GM21367 (cell line): Measurements from ENCODE around the gene NF2.
"Not testable (repeated sequence)": the region's sequence is repeated elsewhere in the genome, so short reads cannot be mapped to it uniquely, and the experiment has no call there.

Source experiments
- ATAC-seq: cut with Tn5 transposase; IDR thresholded peaks from one replicate; pipeline ENCODE4 v1.9.1; 2021; ENCODE audit not compliant: unreplicated experiment

Gene NF2

DNA sequence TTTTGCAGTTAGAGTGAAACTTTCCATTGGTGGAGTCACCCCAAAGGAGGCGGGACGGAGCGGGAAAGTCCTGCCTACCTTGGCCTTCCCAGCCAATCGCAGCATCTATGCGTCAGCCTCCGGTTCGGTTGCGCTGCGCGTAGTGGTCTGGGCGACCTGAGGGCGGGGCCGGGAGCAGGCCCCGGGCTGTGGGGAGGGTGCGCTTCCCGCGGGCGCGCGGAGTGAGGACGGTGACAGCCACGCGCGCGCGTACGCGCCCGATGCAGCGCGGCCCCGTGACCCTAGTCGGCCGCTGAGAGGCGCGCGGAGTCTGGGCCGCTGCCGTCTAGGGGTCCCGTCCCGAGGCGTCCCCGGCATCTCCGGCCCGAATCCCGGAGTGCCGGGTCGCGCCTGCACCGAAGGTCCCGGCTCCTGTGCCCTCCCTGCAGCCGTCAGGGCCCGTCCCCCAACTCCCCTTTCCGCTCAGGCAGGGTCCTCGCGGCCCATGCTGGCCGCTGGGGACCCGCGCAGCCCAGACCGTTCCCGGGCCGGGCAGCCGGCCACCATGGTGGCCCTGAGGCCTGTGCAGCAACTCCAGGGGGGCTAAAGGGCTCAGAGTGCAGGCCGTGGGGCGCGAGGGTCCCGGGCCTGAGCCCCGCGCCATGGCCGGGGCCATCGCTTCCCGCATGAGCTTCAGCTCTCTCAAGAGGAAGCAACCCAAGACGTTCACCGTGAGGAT, at the start of gene NF2:
TSS of gene NF2 (plus strand) at position 276 of the 718 bp plus-strand sequence. CDS start at position 642, 366 bp downstream.
- peak; percentile 93 for ATAC-seq

DNA sequence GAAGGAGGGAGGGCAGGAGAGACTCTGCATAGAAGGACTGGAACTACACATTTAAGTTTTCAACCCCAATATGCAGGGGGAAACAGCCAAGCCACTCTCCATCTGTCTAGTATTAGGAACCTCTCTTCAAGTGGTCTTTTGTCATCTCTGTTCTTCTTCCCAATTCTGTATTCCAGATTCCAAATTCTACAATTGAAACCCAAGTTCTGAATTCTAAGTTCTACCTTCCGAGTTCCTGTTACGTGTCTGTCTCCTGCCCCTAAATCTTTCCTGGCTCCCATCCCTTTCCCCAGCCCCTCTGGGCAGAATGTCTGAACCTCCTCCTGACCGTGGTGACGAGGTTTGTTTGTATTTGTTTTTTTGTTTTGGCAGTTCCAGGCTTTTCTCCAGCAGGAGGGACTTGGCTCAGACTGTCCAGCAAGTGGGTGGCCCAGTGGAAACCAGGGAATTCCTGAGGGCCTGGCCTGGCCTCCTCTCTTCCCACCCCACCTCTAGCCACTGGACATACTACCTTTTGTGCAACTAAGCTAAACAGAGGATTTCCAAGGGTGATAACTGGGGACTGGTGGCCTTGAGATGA, 48.3 kb upstream of the NF2 start:
- no peak for ATAC-seq

DNA sequence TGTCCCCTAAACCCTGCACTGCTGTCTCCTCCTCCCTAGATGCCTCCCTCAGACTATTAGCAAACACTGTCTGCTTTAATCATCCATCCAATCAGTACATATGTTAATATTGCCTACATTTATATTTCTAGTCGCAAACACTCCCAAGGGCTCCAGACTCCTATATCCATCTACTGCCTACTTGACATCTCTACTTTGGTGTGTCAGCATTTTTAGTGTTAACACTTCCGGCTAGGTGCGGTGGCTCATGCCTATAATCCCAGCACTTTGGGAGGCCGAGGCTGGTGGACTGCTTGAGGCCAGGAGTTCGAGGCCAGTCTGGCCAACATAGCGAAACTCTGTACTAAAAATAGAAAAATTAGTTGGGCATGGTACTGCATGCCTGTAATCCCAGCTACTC, 44.4 kb upstream of the NF2 start:
- no peak for ATAC-seq

DNA sequence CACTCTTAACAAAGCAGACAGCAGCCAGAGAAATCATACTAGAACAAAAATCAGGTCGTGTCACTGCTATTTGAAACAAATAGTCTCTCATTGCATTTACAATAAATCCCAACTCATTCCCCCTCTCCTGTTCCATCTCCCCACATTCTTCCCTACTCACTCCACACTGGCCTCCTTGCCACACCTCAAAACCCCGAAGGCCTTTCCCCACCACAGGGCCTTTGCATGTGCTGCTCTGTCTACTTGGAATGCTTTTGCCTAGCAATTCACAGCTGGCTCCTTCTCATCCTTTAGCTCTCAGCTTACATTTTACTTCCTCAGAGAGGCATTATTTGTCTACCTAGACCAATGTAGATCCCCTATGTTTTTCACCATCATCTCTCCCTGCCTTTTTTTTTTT, 43.6 kb upstream of the NF2 start:
- no peak for ATAC-seq

DNA sequence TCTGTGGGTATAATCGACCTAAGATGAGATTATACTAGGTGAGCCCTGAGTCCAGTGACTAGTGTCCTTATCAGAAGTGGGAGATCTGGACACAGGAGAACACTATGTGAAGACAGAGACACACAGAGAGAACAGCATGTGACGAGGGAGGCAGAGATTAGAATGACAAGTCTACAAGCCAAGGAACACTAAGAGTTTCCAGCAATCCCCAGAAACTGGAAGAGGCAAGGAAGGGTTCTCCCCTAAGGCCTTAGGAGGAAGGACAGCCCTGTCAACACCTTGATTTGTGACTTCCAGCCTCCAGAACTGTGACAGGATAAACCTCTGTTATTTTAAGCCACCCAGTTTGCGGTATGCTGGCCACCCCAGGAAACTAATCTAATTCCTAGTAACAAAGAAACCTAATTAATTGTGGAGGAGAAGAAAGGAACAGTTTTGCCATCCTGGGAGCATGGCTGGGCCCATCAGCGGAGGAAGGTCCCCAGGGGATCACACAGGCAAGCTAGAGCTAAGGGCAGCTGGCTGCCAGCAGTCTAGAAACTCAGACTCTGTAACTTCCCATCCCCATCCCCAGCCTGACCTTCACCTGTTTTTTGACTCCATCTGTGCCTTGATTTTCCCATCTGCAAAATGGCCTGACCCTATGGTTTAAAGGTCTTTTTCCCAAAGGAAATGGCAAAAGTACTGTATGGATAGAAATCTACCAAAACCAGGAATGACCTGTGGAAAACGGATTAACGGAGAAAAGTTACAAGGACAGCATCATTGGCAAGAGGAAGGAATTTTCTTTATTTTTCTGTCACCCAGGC, 39.6 kb upstream of the NF2 start:
- ATAC-seq, result no peak

DNA sequence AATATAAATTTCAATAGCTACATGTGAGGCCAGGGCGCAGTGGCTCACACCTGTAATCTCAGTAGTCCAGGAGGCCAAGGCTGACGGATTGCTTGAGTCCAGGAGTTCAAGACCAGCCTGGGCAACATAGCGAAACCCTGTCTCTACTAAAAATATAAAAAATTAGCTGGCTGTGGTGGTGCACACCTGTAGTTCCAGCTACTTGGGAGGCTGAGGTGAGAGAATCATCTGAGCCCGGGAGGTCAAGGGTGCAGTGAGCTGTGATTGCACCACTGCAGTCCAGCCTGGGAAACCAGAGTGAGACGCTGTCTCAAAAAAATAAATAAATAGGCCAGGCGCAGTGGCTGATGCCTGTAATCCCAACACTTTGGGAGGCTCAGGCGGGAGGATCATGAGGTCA, 36.9 kb upstream of the NF2 start:
- ATAC-seq, result not testable (repeated sequence)

DNA sequence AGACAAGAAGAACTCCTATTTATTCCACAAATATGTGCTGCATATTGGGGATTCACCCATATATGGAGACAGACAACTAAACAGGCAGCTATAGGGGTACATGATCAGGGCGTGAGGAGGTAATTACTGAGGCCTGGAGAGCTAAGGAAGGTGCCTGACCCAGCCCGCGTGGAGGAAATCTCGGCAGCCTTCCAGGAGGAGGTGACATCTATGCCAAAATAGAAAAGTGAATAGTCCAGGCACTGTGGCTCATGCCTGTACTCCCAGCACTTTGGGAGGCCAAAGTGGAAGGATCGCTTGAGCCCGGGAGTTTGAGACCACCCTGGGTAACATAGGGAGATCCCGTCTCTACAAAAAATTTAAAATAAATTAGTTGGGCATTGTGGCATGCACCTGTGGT, 36.1 kb upstream of the NF2 start:
- ATAC-seq, result no peak

DNA sequence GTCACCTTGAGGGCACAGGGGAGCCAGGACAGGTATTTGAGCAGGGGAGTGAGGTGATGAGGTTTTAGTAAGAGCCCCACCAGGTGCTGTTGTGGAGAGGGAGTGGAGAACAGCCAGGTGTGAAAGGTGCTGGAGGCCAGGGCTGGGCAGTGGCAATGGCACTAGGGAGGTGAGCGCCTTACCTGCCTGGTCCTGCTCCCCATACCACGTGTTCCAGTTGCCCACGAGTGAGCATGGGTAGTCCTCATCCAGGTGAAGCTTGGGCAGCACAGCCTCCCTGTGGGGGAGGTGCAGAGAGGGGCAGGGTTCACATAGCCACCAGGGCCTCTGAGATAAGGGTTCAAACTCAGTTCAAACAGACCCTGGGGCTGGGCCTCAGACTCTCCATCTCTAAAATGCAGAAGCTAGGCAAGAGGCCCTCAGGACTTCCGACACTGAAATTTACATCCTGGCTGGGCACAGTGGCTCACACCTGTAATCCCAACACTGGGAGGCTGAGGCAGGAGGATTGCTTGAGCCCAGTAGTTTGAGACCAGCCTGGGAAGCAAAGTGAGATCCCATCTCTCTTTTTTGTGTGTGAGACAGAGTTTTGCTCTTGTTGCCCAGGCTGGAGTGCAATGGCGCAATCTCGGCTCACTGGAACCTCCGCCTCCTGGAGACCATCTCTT, 34.3 kb upstream of the NF2 start:
- no peak for ATAC-seq

DNA sequence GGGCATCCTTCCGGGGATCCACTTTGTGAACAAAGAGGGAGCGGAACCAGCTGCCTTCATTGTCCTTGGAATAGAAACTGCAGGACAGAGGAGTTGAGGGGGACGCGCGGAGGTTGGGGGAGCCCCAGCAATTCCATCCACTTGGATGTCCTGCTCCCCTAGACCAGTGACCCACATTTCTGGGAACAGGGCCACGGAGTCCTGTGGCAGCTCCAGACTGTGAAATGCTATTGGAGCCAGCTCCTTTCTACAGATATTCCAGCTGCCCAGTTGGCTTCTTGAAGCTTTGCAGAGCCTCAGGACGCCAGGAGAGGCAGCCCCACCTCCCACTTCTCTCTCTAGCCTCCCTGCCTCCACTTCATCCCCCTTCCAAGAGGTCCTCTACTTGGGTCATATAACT, 33.0 kb upstream of the NF2 start:
- no peak for ATAC-seq

DNA sequence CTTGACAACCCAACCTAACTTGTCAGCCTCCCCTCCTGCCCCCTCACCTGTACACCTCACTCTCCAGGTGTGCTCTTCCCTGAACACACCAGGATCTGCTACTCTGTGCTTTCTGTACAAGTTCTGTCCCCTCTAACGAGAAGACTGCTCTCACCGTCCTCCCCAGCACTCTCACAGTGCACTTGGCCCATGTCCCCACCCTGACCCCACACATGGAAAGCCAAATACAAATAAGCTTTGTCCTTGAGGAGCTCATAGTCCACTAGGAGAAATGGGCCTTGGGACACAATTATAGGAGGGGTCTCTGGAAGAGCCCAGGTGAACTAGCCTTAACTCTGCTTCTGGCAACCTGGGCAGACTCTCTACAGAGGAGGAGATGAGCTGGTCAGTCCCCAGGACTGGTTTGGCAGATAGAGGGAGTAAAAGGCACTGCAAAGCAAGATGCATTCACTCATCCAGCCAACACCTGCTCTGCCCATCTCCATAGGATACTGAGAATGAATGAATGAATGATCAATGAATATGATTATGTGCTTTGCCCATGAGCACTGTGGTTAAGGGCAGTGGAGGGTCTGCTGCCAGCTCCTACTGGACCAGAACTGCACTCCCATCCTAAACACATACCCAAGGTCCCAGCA, 32.4 kb upstream of the NF2 start:
- ATAC-seq, result no peak

DNA sequence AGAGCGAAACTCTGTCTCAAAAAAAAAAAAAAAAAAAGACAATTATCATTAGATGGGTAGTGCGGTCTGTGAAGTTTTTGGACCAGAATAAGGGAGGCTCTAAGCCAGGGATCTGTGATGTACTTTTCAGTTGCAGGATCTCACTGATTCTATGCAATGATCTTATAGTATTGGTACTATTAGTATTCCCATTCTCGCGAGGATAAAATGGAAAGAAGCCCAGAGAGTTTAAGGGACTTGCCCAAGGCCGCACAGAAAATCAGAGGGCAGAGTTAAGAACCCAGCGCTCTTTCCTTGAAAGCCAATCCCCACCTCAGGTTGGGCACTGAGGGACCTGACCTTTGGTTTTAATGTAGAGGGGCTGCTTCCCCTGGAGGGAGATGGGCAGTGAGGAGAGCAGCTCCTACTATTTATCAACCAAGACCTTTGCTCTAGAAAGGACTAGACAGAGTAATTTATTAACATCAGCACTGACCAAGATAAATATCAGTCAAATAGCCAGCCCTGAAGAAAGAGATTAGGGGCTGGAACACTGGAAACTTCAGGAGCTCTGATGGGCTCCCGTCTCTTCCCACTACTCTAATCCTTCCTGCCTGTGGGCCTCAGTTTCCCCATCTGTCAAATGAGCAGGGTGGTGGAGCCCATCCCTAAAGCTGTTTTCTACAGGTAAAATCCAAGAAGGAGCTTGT, 28.5 kb upstream of the NF2 start:
- no peak for ATAC-seq

DNA sequence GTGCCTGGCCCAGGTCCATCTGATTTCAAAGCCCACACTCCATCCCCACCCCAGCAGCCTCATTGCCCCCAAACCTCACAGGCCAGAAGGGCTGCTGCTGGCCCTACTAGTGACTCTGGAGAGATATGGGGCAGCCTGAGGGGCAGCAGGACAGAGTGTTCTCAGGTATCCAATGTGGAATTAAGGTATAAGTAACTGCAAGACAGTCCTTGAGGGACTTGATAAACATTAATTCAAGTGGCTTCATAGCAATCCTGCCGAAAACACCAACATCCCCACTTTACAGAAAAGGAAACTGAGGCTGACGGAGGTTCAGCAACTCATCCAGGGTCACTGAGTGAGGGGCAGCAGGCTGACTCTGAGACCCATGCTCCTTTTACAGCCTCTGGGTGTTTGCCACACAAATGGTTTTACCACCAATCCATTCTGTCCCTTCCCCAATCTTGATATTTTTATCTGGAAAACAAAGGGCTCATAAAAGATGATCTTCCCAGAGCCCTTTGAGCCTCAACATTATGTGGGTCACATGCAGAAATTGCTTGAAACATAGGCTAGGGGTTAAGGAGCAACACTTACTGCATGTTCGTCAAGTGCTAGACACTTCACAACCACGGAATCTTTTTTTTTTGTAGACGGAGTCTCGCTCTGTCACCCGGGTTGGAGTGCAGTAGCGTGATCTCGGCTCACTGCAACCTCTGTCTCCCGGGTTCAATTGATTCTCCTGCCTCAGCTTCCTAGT, 24.8 kb upstream of the NF2 start:
- no peak for ATAC-seq

DNA sequence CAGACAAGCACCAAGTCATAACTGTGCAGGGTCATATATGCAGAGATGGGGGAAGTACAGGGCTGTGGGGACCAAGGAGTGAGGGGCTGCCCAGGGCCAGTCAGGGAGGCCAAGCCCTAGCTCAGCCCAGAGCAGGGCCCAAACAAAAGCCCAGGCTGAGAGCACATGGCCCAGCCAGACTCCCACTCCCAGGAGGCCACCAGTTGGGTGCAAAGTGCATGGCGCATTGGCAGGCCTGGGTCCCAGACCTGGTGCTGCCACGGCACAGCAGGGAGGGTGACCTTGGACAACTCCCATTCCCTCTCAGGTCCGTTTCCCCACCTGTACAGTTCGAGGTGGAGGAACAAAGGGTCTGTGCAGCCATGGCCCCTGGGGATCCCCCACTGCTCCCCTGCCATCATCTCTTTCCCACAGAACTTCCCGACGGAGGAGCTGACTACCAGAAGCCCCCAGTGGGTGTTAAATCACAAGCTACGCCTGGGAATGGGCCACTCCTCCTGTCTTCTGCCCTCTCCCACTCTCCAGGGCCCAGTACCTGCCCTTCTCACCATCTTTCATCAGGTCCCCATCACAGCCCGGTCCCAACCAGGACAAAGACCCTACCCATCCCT, 23.1 kb upstream of the NF2 start:
- ATAC-seq, result peak; percentile 20

DNA sequence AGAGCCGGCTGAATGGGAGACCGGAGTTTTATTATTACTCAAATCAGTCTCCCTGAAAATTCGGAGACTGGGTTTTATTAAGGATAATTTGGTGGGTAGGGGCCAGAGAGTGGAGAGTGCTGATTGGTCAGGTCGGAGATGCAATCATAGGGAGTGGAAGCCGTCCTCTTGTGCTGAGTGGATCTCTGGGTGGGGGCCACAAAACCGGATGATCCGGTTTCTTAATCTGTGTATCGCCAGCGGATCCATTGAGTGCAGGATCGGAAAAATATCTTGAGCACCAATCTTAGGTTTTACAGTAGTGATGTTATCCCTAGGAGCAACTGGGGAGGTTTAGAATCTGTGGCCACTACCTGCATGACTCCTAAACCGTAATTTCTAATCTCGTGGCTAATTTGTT, 21.6 kb upstream of the NF2 start:
- ATAC-seq, result no peak

DNA sequence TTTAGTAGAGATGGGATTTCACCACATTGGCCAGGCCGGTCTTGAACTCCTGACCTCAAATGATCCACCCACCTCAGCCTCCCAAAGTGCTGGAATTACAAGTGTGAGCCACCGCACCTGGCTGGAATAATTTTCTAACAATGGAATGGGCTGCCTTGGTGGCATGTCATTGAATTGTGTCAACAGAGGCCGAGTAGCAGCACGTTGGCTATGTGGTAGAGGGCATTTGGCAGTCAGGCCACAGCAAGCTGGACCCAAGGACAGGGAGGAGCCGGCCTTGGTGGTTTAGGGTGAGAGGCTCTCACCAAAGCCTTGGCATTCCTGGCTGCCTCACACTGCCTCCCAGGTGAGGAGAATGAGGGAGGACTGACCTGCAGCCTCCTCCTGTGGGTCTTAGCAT, 18.5 kb upstream of the NF2 start:
- no peak for ATAC-seq

DNA sequence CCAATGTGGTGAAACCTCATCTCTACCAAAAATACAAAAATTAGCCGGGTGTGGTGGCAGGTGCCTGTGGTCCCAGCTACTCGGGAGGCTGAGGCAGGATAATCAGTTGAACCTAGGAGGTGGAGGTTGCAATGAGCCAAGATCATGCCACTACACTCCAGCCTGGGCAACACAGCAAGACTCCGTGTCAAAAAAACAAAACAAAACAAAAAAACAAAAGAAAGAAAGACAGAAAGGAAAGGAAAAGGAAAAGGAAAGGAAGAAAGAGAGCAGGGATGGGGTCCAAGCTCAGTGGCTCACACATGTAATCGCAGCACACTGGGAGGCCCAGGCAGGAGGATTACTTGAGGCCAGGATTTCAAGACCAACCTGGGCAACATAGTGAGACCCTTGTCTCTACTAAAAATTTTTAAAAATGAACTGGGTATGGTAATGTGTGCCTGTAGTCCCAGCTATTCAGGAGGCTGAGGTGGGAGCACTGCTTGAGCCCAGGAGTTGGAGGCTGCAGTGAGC, 17.2 kb upstream of the NF2 start:
- ATAC-seq, result not testable (repeated sequence)

DNA sequence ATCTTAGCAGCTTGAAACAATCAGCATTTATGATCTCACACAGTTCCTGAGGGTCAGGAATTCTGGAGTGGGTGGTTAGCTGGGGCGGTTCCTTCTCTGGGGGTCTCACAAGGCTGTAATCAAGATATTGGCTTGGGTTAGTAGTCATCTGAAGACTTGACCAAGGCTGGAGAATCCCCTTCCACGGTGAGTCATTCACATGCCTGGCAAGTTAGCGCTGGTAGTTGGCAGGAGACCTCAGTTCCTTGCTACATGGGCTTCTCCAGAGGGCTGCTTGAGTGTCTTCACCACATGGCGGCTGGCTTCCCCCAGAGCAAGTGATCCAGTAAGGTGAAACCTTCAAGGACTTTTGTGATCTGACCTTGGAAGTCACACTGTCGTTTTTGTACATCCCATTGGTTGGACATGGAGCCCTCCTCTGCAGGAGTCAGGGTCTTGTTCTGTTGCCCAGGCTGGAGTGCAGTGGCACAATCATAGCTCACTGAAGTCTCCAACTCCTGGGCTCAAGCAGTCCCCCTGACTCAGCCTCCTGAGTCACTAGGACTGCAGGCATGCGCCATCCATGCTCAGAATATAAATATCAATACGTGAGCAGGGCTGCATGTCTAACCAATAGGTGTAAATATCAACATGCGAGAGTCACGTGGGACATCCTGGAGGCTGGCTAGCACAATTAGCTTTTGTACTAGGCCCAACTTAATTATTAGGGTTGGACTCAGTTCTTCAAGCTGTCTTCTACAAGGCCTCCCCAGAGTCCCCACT, 15.3 kb upstream of the NF2 start:
- ATAC-seq, result no peak

DNA sequence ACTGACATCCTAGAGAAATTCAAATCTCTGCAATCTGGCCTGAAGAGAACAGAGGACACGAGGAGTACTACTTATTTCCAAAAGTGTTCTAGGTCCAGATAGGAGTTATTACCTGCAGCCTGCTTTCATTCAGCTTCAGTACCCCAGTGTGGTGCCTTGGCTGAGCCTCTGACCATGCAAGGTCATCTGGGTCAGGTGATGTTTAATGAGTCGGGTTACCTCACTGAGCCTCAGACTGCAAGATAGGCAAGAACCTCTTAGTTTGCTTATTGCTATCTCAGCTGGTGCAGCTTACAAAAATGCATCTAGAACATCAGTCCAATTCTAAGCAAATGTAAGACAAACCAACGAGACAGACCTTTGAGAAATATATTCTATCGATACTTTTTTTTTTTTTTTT, 9.5 kb upstream of the NF2 start:
- ATAC-seq, result no peak
